Pancreas (tissue), 10 donors: ENCODE measurements around the gene PSPC1. TPM values are rescaled to one million over a fixed set of nuclear protein-coding genes. Genes with fewer than 3 reads are reported as not detected.

ENCODE experiments used
- ATAC-seq, 4 donors: fragments of 200-7000 bp; cut with Tn5 transposase; one replicate each; pipeline versions ENCODE4 v1.8.0 to v1.9.1; 2020; ENCODE audit warnings: mild to moderate bottlenecking in 4 of 4, moderate library complexity in 4 of 4
- DNase-seq, 6 donors: peaks; one replicate each; pipeline ENCODE4 v3.0.0-alpha.2; 2020
- FAIRE-seq: peaks from 2 replicates; lab custom pipeline; 2012; peaks lifted over from hg19 to GRCh38; lab: Jason Lieb, UNC
- H3K27ac ChIP-seq, 4 donors: fragments of 200-600 bp; sonication (generic); 1 replicate in 3 of 4; 2 replicates in 1 of 4; pipeline versions ENCODE4 v1.5.0 to v1.8.0; 2020
- H3K27me3 ChIP-seq, 4 donors: fragments of 200-600 bp; one replicate each; pipeline ENCODE4 v1.8.0; 2021
- H3K36me3 ChIP-seq, 3 donors: fragments of 200-600 bp; sonication (generic) in 1 of 3; one replicate each; pipeline versions ENCODE4 v1.5.0 to v1.8.0; 2020 to 2021
- H3K4me1 ChIP-seq, 3 donors: fragments of 200-600 bp; one replicate each; pipeline ENCODE4 v1.8.0; 2021
- H3K4me3 ChIP-seq, 4 donors: fragments of 200-600 bp; sonication (generic) in 2 of 4; one replicate each; pipeline versions ENCODE4 v1.5.0 to v1.8.0; 2020 to 2021
- H3K9me3 ChIP-seq, 4 donors: fragments of 200-600 bp; one replicate each; pipeline ENCODE4 v1.8.0; 2021
- WGBS, 2 donors: extraction: QIAGEN DNeasy Blood & Tissue Kit; methylation state at CpG; one replicate each; pipeline ENCODE4 v1.1.7; 2013; 5-methylcytosine and 5-hydroxymethylcytosine counted together
- intact Hi-C, 3 donors: fragments of 100-400 bp; cut with DNase I; formaldehyde crosslinking; loops; one replicate each; pipeline versions ENCODE4 v1.11.1 to v1.14.2; 2022
- polyA plus RNA-seq, 2 donors: library from polyadenylated mRNA; stranded (reverse); fragments of 200-250 nt; gene quantifications; one replicate each; pipeline ENCODE4 v1.2.3, GENCODE V29; 2013
- total RNA-seq, 6 donors: library from RNA; stranded (reverse); fragmentation: NEBNext Ultra II Directional in 4 of 6; extraction: Animal tissue kit (Norgen Biotek cat#: 25700) in 4 of 6; gene quantifications; one replicate each; pipeline versions ENCODE4 v1.2.1 to v1.2.4, GENCODE V29; 2021 to 2023
- TF ChIP-seq, protein P1 (sequence below), 4 donors: fragments of 200-600 bp; sonication (generic) in 3 of 4; IDR thresholded peaks; one replicate each; pipeline versions ENCODE4 v1.5.0 to v1.8.0; 2021; ENCODE audit warnings: antibody characterized with exemption in 4 of 4
- donor health status: healthy with polysubstance abuse.
- donor health status: DM: no; HTN: no; CAD: no; lungs with moderate emphysema.
- donor health status: DM: no; HTN: no; CAD: no.
- donor health status: control.
- donor health status: control.
- donor health status: Bipolar disorder and iron deficiency.
- donor health status: DM: yes; HTN: yes; CAD: no.
- donor health status: DM: no; HTN: no; CAD: no.
- donor health status: DM: no; HTN: no; CAD: no.
- donor health status: DM: yes; HTN: yes; CAD: no.

The PSPC1 gene
- total and polyA plus RNA-seq, 8 donors, result 14.2 to 22.7 (median 17.6) TPM

DNA sequence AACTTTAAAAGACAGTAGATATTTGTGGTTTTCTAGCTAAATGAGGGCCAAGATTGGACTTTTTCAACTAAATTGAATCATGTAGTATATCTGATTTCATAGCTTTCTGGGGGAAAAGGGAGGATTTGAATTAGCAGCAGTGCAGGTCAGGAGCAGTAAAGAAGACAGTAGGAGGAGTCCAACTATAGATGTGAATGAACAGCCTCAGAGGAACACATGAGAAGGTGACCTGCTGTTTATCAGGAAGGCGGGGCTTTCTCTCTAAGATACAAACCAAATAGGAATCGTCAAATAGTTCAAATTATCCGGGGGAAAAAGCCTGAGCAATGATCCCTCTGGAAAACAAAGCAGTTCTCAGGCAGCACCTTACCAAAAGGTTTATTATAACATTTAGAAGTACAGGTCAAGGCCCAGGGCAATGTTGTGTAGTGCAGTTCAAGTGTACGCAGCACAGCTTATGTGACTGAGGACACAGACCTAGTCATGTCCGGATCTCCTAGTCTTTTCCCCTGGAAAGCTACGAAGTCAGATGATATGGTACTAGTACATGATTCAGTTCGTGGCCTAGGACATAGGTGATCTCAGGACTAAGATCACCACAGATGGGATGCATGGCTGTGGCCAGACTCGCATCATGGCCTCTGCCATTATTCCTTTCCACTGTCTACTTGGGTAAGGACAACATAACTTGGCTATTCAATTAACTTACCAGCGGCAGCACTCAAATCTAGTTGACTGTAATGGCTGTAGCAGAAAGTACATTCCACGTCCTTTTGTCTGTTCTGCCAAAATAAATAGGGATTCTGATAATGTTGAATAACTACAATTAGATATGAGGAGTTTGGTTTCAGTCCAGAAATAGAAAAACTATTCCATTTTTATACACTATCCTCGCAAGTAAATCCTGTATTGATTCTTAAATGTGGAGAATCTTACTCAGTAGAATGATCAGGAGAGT is 109.0 kb downstream of the PSPC1 start:
- FAIRE-seq (no peak), ATAC-seq (peak; percentile 55 to 79 (median 69))
- TF ChIP-seq, protein P1, sequence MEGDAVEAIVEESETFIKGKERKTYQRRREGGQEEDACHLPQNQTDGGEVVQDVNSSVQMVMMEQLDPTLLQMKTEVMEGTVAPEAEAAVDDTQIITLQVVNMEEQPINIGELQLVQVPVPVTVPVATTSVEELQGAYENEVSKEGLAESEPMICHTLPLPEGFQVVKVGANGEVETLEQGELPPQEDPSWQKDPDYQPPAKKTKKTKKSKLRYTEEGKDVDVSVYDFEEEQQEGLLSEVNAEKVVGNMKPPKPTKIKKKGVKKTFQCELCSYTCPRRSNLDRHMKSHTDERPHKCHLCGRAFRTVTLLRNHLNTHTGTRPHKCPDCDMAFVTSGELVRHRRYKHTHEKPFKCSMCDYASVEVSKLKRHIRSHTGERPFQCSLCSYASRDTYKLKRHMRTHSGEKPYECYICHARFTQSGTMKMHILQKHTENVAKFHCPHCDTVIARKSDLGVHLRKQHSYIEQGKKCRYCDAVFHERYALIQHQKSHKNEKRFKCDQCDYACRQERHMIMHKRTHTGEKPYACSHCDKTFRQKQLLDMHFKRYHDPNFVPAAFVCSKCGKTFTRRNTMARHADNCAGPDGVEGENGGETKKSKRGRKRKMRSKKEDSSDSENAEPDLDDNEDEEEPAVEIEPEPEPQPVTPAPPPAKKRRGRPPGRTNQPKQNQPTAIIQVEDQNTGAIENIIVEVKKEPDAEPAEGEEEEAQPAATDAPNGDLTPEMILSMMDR (IDR thresholded peaks at IDR 0.05), result no peak

DNA sequence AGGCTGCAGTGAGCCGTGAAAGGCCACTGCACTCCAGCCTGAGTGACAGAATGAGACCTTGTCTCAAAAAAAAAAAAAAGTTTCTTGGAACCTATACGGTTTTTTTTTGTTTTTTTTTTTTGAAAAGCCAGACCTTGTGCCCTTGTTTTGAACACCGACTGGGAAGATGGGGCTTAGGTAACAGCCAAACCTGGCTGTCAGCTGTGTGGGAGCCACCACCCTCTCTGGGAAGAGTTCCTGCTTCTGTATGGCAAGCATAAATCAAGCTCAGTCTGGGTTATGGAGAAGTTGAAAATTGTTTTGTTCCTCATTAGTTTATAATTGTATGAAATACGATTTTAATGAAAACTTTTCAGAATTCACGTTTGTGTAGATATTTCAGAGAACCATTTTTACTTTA is 109.8 kb downstream of the PSPC1 start:
- ATAC-seq, result no peak
- WGBS, 2 donors, result 58 to 61% methylated on average over 5 of the region's 5 CpGs
- no peak overlapping the region for H3K27ac ChIP-seq
- DNase-seq, result no peak
- no peaks in the 10 kb centered on the region for H3K9me3 ChIP-seq
- H3K36me3 ChIP-seq, result peaks cover 0 to 47% (median 24%) of the 10 kb centered on the region in 3 donors
- no peaks in the 10 kb centered on the region for H3K27me3 ChIP-seq
- intact Hi-C loops, result no loop called here
- H3K4me1 ChIP-seq, result peaks cover 0 to 13% (median 10%) of the 10 kb centered on the region in 3 donors
- TF ChIP-seq, protein P1 (IDR thresholded peaks at IDR 0.05), result no peak
- FAIRE-seq, result no peak
- H3K4me3 ChIP-seq, result no peak overlapping the region

More for the DNA sequence above, 109.0 kb downstream of the PSPC1 start:
- no peak overlapping the region for H3K4me3 ChIP-seq
- H3K36me3 ChIP-seq, result peaks cover 0 to 39% (median 24%) of the 10 kb centered on the region in 3 donors
- peaks cover 0 to 13% (median 10%) of the 10 kb centered on the region in 3 donors for H3K4me1 ChIP-seq
- H3K9me3 ChIP-seq, result no peaks in the 10 kb centered on the region
- intact Hi-C loops, result no loop called here
- H3K27me3 ChIP-seq, result no peaks in the 10 kb centered on the region
- peak overlapping the region in 1 of 4 donors; percentile 9 for H3K27ac ChIP-seq
- DNase-seq, result no peak
- 45 to 50% methylated on average over 11 of the region's 11 CpGs for WGBS, 2 donors

DNA sequence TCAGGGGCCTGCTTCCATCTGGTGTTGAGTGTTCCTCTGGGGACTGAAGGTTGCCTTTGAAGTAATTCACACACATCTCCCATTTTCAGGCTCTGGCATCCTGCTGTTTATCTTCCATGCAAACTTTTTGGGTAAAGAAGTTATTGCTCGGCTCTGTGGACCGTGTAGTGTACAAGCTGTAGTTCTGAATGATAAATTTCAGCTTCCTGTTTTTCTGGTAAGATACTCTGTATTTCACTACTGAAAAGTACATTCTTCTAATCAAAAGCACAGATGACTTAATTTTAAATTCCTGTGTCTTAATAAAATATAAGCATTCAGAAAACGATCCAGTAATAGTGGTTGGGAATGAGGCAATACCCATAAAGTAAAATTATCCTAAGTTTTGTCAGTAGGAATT is 112.6 kb downstream of the PSPC1 start:
- WGBS, 2 donors, result 56 to 69% methylated on average over 3 of the region's 3 CpGs
- no peaks in the 10 kb centered on the region for H3K9me3 ChIP-seq
- no peak for ATAC-seq
- peaks cover 0 to 72% (median 24%) of the 10 kb centered on the region in 3 donors for H3K36me3 ChIP-seq
- intact Hi-C loops, result no loop called here
- no peak for FAIRE-seq
- TF ChIP-seq, protein P1 (IDR thresholded peaks at IDR 0.05), result no peak
- peaks cover 0 to 13% (median 10%) of the 10 kb centered on the region in 3 donors for H3K4me1 ChIP-seq
- no peak for DNase-seq
- H3K27me3 ChIP-seq, result no peaks in the 10 kb centered on the region
- H3K27ac ChIP-seq, result no peak overlapping the region
- no peak overlapping the region for H3K4me3 ChIP-seq

DNA sequence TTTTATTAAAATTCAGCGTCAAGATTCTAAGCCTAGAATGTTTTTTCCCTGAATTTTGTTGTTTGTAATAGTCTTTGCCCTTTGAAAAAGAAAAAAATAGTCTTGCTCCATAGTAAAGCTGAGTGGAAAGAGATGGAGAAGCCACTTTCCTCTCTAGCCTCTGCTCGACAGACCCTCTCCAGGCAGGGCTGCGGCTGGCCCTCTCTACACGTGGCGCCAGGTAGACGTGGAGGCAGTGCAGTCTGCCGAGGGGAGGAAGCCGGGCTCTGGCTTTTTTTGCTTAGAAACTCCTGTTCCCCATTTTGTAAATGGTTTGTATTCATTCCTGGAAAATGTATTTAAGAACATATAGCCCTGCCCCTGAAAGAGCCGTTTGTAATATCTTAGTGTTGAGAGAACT is 114.0 kb downstream of the PSPC1 start:
- Histone ChIP-seq H3K9me3 (no peaks in the 10 kb centered on the region), H3K27ac (no peak overlapping the region), H3K36me3 (peaks cover 0 to 86% (median 24%) of the 10 kb centered on the region in 3 donors), H3K4me3 (no peak overlapping the region), H3K27me3 (no peaks in the 10 kb centered on the region), H3K4me1 (peaks cover 0 to 6% (median 3%) of the 10 kb centered on the region in 3 donors)
- TF ChIP-seq, protein P1 (IDR thresholded peaks at IDR 0.05), result no peak
- intact Hi-C loops, result loop anchor here in 1 of 3 donors (10.0 kb wide), 1 partner anchor 56 kb away; no protein-coding TSS in a partner anchor
- ATAC-seq (no peak), DNase-seq (no peak), FAIRE-seq (no peak)
- 87 to 93% methylated on average over 9 of the region's 9 CpGs for WGBS, 2 donors
